K562 (cell line): ENCODE measurements around the gene FAM131C. TPM values are rescaled to one million over a fixed set of nuclear protein-coding genes. Genes with fewer than 3 reads are reported as not detected.

Experiments
- ATAC-seq: fragments of 200-7000 bp; cut with Tn5 transposase; 3 replicates; pipeline ENCODE4 v1.9.1; 2020; ENCODE audit warnings: moderate library complexity
- BruUV-seq: library from RNA; stranded (reverse); fragments of 400-500 nt; replicated peaks from 2 replicates; lab custom pipeline; 2021; lab: Mats Ljungman, UMichigan
- CTCF ChIA-PET: fragments of 300-600 bp; formaldehyde crosslinking; extraction: SDS; loops from one replicate; lab custom pipeline; 2021; ENCODE audit warnings: low intra/inter-chr PET ratio; lab: Yijun Ruan, JAX
- POLR2A ChIA-PET: fragments of 300-600, 350-650 bp; sonication (Branson Sonifier 250); formaldehyde crosslinking; extraction: SDS; loops from one replicate; lab custom pipeline; 2021; ENCODE audit warnings: antibody characterized with exemption, inconsistent platforms; lab: Yijun Ruan, JAX
- DNase-seq, 4 experiments: peaks; one replicate each; pipeline versions ENCODE4 v3.0.0 to v3.0.0-alpha.2; 2011 to 2018; ENCODE audit warnings: low spot score in 3 of 4, mixed read lengths in 3 of 4; ENCODE audit errors: extremely low read depth in 1 of 4
- FAIRE-seq: peaks from 2 replicates; lab custom pipeline; 2011; peaks lifted over from hg19 to GRCh38; lab: Jason Lieb, UNC
- H2AFZ ChIP-seq: 2 replicates; pipeline ENCODE4 v1.6.0; 2011; ENCODE audit warnings: low read depth, low read length, control low read depth, inconsistent platforms
- H3K27ac ChIP-seq: fragments of 200-600 bp; 3 replicates; pipeline ENCODE4 v1.8.0; 2011; ENCODE audit warnings: low read depth, mild to moderate bottlenecking, control low read depth, inconsistent platforms, low read length, moderate library complexity, mixed read lengths; ENCODE audit errors: extremely low read depth
- H3K27me3 ChIP-seq, 2 experiments: fragments of 300-600 bp in 1 of 2; 2 replicates in 1 of 2; 3 replicates in 1 of 2; pipeline versions ENCODE4 v1.6.0 to v1.8.0; 2011; ENCODE audit warnings: inconsistent platforms in 2 of 2, low read length in 2 of 2, mild to moderate bottlenecking in 1 of 2, mixed read lengths in 1 of 2, moderate library complexity in 1 of 2; ENCODE audit not compliant: control insufficient read depth in 2 of 2, insufficient read depth in 2 of 2
- H3K36me3 ChIP-seq: fragments of 300-600 bp; 3 replicates; pipeline ENCODE4 v1.8.0; 2011; ENCODE audit warnings: mild to moderate bottlenecking, low read length, inconsistent platforms; ENCODE audit not compliant: control insufficient read depth, insufficient read depth
- H3K4me1 ChIP-seq, 2 experiments: fragments of 200-600 bp in 1 of 2; replicated peaks in 1 of 2; 2 replicates in 1 of 2; 3 replicates in 1 of 2; pipeline versions ENCODE4 v1.5.1 to v1.8.0; 2011; ENCODE audit warnings: inconsistent platforms in 2 of 2, low read length in 2 of 2, mild to moderate bottlenecking in 1 of 2, mixed read lengths in 1 of 2, moderate library complexity in 1 of 2; ENCODE audit not compliant: control insufficient read depth in 2 of 2, insufficient read depth in 2 of 2
- H3K4me2 ChIP-seq: 2 replicates; pipeline ENCODE4 v1.6.1; 2011; ENCODE audit warnings: low read length, control low read depth, inconsistent platforms, mixed read lengths; ENCODE audit not compliant: insufficient read depth
- H3K4me3 ChIP-seq: fragments of 200-600 bp; sonication (generic), shearing (Covaris generic); 2 replicates; pipeline ENCODE4 v1.5.1; 2016; ENCODE audit warnings: control low read depth, inconsistent platforms
- H3K79me2 ChIP-seq: fragments of 200-600 bp; 3 replicates; pipeline ENCODE4 v1.8.0; 2011; ENCODE audit warnings: low read length, inconsistent platforms; ENCODE audit not compliant: control insufficient read depth, insufficient read depth
- H3K9ac ChIP-seq, 2 experiments: 2 replicates each; pipeline versions ENCODE4 v1.6.0 to v1.6.1; 2011; ENCODE audit warnings: low read depth in 2 of 2, low read length in 2 of 2, control low read depth in 1 of 2, inconsistent platforms in 1 of 2, mild to moderate bottlenecking in 1 of 2, mixed read lengths in 1 of 2; ENCODE audit not compliant: insufficient read depth in 1 of 2
- H3K9me1 ChIP-seq: one replicate; pipeline ENCODE4 v1.6.0; 2011; ENCODE audit warnings: inconsistent platforms, mild to moderate bottlenecking, low read length, moderate library complexity; ENCODE audit not compliant: control insufficient read depth, insufficient read depth
- H3K9me3 ChIP-seq: replicated peaks from 2 replicates; pipeline ENCODE4 v1.5.1; 2011; ENCODE audit warnings: low read depth, low read length, inconsistent platforms; ENCODE audit not compliant: control insufficient read depth, insufficient read depth
- H4K20me1 ChIP-seq: replicated peaks from 2 replicates; pipeline ENCODE4 v1.6.1; 2011; ENCODE audit warnings: low read length, inconsistent platforms, mixed read lengths; ENCODE audit not compliant: control insufficient read depth, insufficient read depth
- CREB1 ChIP-seq, 2 experiments: sonication (generic) in 1 of 2; formaldehyde crosslinking in 1 of 2; IDR thresholded peaks; 2 replicates each; pipeline versions ENCODE4 v1.6.1 to v1.8.0; 2012 to 2022; ENCODE audit warnings: inconsistent platforms in 1 of 2, mild to moderate bottlenecking in 1 of 2, missing genetic modification reagents in 1 of 2, moderate library complexity in 1 of 2
- CREM ChIP-seq: IDR thresholded peaks from 2 replicates; pipeline ENCODE4 v1.6.1; 2014; ENCODE audit warnings: antibody characterized with exemption, low read depth
- CTCF ChIP-seq, 3 experiments: IDR thresholded peaks in 2 of 3; conservative IDR thresholded peaks in 1 of 3; 2 replicates each; pipeline ENCODE4 v1.5.1; 2011 to 2012; ENCODE audit warnings: low read length in 3 of 3, mild to moderate bottlenecking in 3 of 3, control low read depth in 2 of 3, improper control_type of control experiment in 1 of 3, inconsistent platforms in 1 of 3, low read depth in 1 of 3, mixed read lengths in 1 of 3, moderate library complexity in 1 of 3; ENCODE audit not compliant: insufficient read depth in 2 of 3
- ESRRA ChIP-seq: fragments of 450-650 bp; IDR thresholded peaks from 2 replicates; pipeline ENCODE4 v1.6.1; 2014; ENCODE audit warnings: low read depth, mild to moderate bottlenecking, moderate library complexity, borderline replicate concordance
- HDGF ChIP-seq: fragments of 450-650 bp; IDR thresholded peaks from 2 replicates; pipeline ENCODE4 v1.6.1; 2016
- MCM2 ChIP-seq: fragments of 450-650 bp; IDR thresholded peaks from 2 replicates; pipeline ENCODE4 v1.6.1; 2017; ENCODE audit warnings: low read depth, mild to moderate bottlenecking
- RBM39 ChIP-seq: fragments of 200-400 bp; formaldehyde crosslinking; optimal IDR thresholded peaks from 2 replicates; pipeline ENCODE3; 2018; ENCODE audit warnings: low read depth, low read length
- SRSF9 ChIP-seq: fragments of 200-400 bp; formaldehyde crosslinking; IDR thresholded peaks from 2 replicates; pipeline ENCODE4 v1.6.1; 2017; ENCODE audit warnings: low read depth, low read length, borderline replicate concordance
- ZBTB17 ChIP-seq: fragments of 450-650 bp; formaldehyde crosslinking; IDR thresholded peaks from 2 replicates; pipeline ENCODE4 v1.4.0; 2020; ENCODE audit warnings: mild to moderate bottlenecking
- ZKSCAN3 ChIP-seq: fragments of 250-450 bp; sonication (Bioruptor Pico); IDR thresholded peaks from 2 replicates; pipeline ENCODE4 v1.4.0; 2020
- ZNF316 ChIP-seq: fragments of 450-650 bp; IDR thresholded peaks from 2 replicates; pipeline ENCODE4 v1.6.1; 2016
- ZNF584 ChIP-seq: fragments of 200-800 bp; sonication (Bioruptor generic); IDR thresholded peaks from 2 replicates; pipeline ENCODE4 v1.6.1; 2016; ENCODE audit warnings: low read depth, mild to moderate bottlenecking, missing genetic modification characterization, missing compliant biosample characterization
- ZNF586 ChIP-seq: fragments of 450-650 bp; formaldehyde crosslinking; conservative IDR thresholded peaks from 2 replicates; pipeline ENCODE4 v1.4.0; 2020; ENCODE audit warnings: mild to moderate bottlenecking, moderate library complexity
- ZNF778 ChIP-seq: fragments of 450-650 bp; formaldehyde crosslinking; IDR thresholded peaks from 2 replicates; pipeline ENCODE4 v1.4.0; 2020; ENCODE audit warnings: mild to moderate bottlenecking, moderate library complexity
- WGBS: fragments of 100-300 bp; shearing (Covaris generic); methylation state at CpG from one replicate; pipeline ENCODE4 v1.1.6; 2016; ENCODE audit warnings: low coverage, mixed read lengths; ENCODE audit not compliant: insufficient coverage; ENCODE audit errors: missing lambda C conversion rate; 5-methylcytosine and 5-hydroxymethylcytosine counted together
- in situ Hi-C: fragments of 300-500 bp; cut with MboI; formaldehyde crosslinking; loops from 4 replicates; pipeline ENCODE4 v1.15.0; 2018; ENCODE audit warnings: inconsistent platforms, mixed read lengths
- intact Hi-C: fragments of 100-400 bp; cut with micrococcal nuclease; formaldehyde crosslinking; loops from 2 replicates; pipeline ENCODE4 v1.14.2; 2022
- polyA plus RNA-seq, 8 experiments: library from polyadenylated mRNA; depleted of rRNA in 4 of 8; stranded (reverse) in 5 of 8; unstranded in 3 of 8; fragments of >200 nt; fragmentation: Nextera tagmentation in 2 of 8; fragmentation: Illumina TruSeq in 1 of 8; extraction: Ambion mirVana in 2 of 8; extraction: Trizol in 1 of 8; gene quantifications; 2 replicates each; pipeline versions ENCODE4 v1.2.1 to v1.2.3, GENCODE V29; 2011 to 2014; ENCODE audit warnings: inconsistent platforms in 1 of 8, missing spikeins in 1 of 8
- total RNA-seq, 7 experiments: library from RNA; depleted of rRNA in 6 of 7; stranded (reverse); fragments of >200 nt in 6 of 7; fragmentation: Illumina TruSeq in 2 of 7; extraction: Trizol in 2 of 7; gene quantifications; 2 replicates each; pipeline versions ENCODE4 v1.2.1 to v1.2.3, GENCODE V29; 2011 to 2021; ENCODE audit warnings: low replicate concordance in 1 of 7
- TF ChIP-seq, protein P1 (sequence below): fragments of 450-650 bp; IDR thresholded peaks from 2 replicates; pipeline ENCODE4 v1.6.1; 2016; ENCODE audit warnings: low read depth, mild to moderate bottlenecking, moderate library complexity

The FAM131C gene
- total and polyA plus RNA-seq, 9 of the 15 experiments (the other 6 are each of a cell fraction or from before 2014, with no cell fraction given) = 0.10 to 0.29 (median 0.16) TPM; not detected in 6

GRCh38 chr1:16072095-16072494 lies 1.4 kb downstream of the FAM131C start:
- no TSS peak for BruUV-seq
- no peak overlapping the region for H3K27ac ChIP-seq
- TF ChIP-seq ESRRA = no peak
- TF ChIP-seq HDGF = no peak
- no peak overlapping the region for H2AFZ ChIP-seq
- no peaks in the 10 kb centered on the region for H3K36me3 ChIP-seq
- WGBS = 24% methylated on average over 5 of the region's 5 CpGs
- H3K27me3 ChIP-seq = peaks cover 6 to 36% of the 10 kb centered on the region in 2 experiments
- DNase-seq (no peak), ATAC-seq (no peak), FAIRE-seq (no peak)
- intact Hi-C loops (loop anchor here (5.0 kb wide), 1 partner anchor 65 kb away; no protein-coding TSS in a partner anchor), in situ Hi-C loops (no loop called here)
- H4K20me1 ChIP-seq = no peaks in the 10 kb centered on the region
- POLR2A ChIA-PET = interaction anchor here (0.6 to 1.0 kb wide), 3 partner anchors 72 to 291 kb away, joined by 3 to 4 read pairs (median 4); no protein-coding TSS in a partner anchor
- H3K4me1 ChIP-seq = peaks cover 15 to 40% of the 10 kb centered on the region in 2 experiments; a peak in 4 of 5 replicates
- no peaks in the 10 kb centered on the region for H3K9me3 ChIP-seq
- no peak overlapping the region for H3K9ac ChIP-seq
- H3K4me2 ChIP-seq = no peak overlapping the region
- H3K4me3 ChIP-seq = no peak overlapping the region
- no peaks in the 10 kb centered on the region for H3K79me2 ChIP-seq
- H3K9me1 ChIP-seq = no peaks in the 10 kb centered on the region
- CTCF ChIA-PET = interaction anchor here (1.2 kb wide), 1 partner anchor 63 kb away, joined by 3 read pairs; no protein-coding TSS in a partner anchor

DNA sequence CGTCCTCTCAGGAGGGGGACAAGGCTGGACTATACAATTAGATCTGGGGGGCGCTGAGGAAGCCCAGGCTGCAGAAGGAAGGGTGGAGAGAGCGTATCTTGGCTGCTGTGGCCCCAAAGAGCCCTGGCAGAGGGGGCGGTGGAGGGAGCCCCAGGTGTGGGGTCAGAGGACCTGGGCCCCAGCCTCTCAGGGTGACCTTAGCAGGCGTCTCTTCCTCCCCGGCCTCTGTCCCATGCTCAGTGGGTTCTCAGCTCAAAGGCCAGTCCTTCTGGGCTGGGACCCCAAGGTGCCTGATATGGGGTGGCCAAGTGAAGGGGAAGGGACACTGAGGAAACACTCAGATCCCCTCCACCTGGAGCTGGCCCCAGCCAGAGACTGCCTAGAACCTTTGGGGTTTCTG lies 1.8 kb downstream of the FAM131C start:
- intact Hi-C loops = loop anchor here (5.0 kb wide), 1 partner anchor 64 kb away; no protein-coding TSS in a partner anchor
- TF ChIP-seq ZKSCAN3 (CRISPR knock-in tag) = no peak
- TF ChIP-seq ZNF586 (CRISPR knock-in tag) = no peak
- no peak for TF ChIP-seq CREM
- no peak for TF ChIP-seq ZBTB17
- TF ChIP-seq CTCF (IDR thresholded peaks at IDR 0.05 in 2 of 3, conservative IDR thresholded peaks at IDR 0.05 in 1 of 3; ENCODE audit: insufficient read depth in 2 of 3, low read depth in 1 of 3, low read length in 3 of 3) = no peak
- no peak for TF ChIP-seq ZNF778 (CRISPR knock-in tag)
- no peak for TF ChIP-seq ZNF584
- TF ChIP-seq, protein P1, sequence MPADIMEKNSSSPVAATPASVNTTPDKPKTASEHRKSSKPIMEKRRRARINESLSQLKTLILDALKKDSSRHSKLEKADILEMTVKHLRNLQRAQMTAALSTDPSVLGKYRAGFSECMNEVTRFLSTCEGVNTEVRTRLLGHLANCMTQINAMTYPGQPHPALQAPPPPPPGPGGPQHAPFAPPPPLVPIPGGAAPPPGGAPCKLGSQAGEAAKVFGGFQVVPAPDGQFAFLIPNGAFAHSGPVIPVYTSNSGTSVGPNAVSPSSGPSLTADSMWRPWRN = no peak
- no peak for TF ChIP-seq MCM2
- TF ChIP-seq RBM39 = no peak
- no peak for TF ChIP-seq SRSF9
- no peak for TF ChIP-seq CREB1 (IDR thresholded peaks at IDR 0.05)
- TF ChIP-seq CREB1 (CRISPR knock-in tag; IDR thresholded peaks at IDR 0.05) = no peak
- no peak for TF ChIP-seq ZNF316

More for the DNA sequence above, 1.8 kb downstream of the FAM131C start:
- peaks cover 15 to 39% of the 10 kb centered on the region in 2 experiments; a peak in 4 of 5 replicates for H3K4me1 ChIP-seq
- 42% methylated on average over 6 of the region's 6 CpGs for WGBS
- H3K4me2 ChIP-seq = no peak overlapping the region
- no peaks in the 10 kb centered on the region for H3K9me3 ChIP-seq
- peaks cover 6 to 41% of the 10 kb centered on the region in 2 experiments for H3K27me3 ChIP-seq
- no peak overlapping the region for H3K4me3 ChIP-seq
- no peaks in the 10 kb centered on the region for H4K20me1 ChIP-seq
- in situ Hi-C loops = no loop called here
- POLR2A ChIA-PET = interaction anchor here (0.6 kb wide), 2 partner anchors 11 to 272 kb away, joined by 3 read pairs; no protein-coding TSS in a partner anchor
- no peaks in the 10 kb centered on the region for H3K9me1 ChIP-seq
- FAIRE-seq = no peak
- no TSS peak for BruUV-seq
- no peak for DNase-seq
- no peak overlapping the region for H3K9ac ChIP-seq
- H3K36me3 ChIP-seq = no peaks in the 10 kb centered on the region
- ATAC-seq = no peak
- no peak overlapping the region for H3K27ac ChIP-seq
- H3K79me2 ChIP-seq = no peaks in the 10 kb centered on the region
- H2AFZ ChIP-seq = no peak overlapping the region
- CTCF ChIA-PET = no interaction called here
